GM21619 (cell line): ENCODE measurements around the gene VAMP2.
A peak's percentile ranks its signal among the peaks of the same experiment; 100 is the strongest.

Source experiments
- ATAC-seq: cut with Tn5 transposase; IDR thresholded peaks from one replicate; pipeline ENCODE4 v1.9.1; 2021; ENCODE audit not compliant: unreplicated experiment

The VAMP2 gene

DNA sequence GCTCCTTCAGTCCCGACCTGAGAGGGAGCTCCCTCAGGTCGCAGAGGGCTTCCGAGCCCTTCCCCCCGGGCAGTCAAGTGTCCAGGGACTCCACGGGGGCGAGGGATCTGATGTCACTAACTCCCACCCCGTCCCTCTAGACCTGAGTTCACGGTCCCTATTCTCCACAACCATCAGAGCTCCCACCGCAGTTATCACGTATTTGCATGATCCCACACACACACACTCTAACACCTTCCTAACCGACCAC, 6.8 kb downstream of the VAMP2 start:
- no peak for ATAC-seq

DNA sequence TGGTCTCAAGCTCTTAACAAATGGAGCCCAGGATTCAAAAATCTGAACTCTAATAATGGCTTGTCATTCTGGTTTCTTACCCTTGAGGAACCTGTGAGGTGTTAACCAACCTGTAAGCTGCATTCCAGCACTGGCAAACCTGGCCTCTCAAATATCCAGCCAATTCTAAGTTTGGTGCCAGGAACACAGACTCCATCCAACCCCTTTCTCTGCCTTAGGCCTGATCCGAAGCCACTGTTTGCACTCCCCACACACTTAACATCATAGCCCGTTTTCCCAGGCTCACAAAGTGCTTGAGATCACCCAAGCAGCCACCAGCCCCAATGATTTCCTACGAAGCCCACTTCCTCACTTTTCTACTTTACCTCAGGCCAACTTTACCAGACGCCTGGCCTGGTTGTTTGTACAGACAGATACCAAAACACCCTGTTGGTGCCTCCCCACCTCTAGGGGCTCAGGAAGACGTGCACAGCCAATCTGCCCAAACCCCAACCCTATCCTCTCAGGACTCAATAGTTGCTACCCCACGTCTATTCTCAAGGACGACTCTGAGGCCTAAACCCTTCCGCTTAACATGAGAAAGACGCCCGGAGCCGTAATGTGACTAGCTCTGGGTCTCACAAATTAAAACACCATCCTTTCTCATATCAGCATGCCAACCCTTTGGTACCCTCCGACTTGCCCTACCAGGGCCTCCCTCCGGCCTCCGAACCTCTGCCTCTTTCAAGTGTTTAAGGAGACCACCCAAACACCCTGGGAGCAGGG, 7.3 kb downstream of the VAMP2 start:
- ATAC-seq: no peak

DNA sequence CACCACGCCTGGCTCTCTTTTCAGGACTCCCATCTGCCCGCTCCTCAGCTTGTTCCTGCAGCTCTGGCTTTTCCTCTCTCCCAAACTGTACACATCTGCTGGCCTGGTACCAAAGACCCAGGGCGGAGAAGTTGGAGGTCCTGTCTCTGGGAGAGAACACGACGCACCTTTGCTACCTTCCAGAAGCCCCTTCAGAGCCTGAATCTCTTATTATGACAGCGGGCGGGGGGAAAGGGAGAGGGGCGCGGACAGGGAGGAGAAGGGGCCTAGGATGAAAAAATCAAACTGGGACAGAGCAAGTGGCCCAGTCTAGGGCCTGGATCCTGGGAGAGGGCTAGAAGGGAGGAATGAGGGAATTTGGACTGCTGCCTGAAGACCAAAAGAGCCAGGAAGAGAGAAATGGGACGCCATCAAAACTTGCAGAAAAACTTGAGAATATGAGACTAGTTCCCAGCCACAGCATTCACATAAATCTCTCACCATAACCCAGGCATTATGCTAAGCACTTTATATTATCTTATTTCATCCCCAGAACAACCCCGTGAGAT, 8.1 kb downstream of the VAMP2 start:
- no peak for ATAC-seq

DNA sequence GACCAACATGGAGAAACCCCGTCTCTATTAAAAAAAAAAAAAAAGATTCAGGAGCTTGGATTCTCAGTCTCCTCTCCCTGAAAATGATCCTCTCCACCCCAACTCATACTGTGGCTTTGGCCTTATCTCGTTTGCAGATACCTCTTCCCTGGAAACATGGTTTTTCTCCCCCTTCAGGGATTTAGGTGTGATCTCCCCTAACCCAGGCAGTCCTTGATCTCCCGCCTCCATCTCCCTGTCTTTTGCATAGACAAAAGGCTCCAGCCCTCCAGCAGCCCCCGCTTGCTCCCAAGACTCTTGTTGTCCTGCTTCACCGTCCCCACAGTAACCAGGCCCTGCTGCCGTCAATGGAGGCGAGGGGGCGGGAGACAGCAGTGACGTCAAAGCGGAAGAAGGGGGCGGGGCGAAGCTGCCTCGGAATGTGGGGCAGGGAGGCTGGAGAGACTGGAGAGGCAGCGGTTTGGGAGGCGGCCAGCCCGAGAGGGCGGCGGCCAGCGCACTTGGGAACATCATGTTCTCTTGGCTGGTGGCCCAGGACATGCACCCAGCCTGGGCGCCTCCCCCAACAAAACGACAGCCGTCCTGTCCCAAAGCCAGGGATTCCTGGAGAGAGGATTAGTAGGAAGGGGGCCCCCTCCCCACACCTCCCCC, 8.7 kb downstream of the VAMP2 start:
- ATAC-seq: no peak

DNA sequence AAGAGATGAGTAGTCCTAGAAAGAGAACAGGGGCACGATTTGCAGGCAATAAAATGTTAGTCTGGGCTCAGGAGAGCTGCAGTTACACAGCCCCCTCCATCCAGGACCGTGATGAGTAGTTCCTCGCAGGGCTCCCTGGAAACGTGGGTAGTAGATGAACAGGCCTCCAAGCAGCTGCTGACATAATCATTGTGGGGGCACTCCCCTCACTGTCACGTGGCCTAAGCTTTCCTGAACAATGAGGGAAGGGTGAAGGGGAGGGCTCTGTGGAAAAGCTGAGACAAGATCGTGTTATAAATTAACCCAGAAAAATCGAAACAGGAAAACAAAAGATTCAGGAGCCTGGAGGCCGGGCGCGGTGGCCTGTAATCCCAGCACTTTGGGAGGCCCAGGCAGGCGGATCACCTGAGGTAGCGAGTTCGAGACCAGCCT, 9.2 kb downstream of the VAMP2 start:
- no peak for ATAC-seq

DNA sequence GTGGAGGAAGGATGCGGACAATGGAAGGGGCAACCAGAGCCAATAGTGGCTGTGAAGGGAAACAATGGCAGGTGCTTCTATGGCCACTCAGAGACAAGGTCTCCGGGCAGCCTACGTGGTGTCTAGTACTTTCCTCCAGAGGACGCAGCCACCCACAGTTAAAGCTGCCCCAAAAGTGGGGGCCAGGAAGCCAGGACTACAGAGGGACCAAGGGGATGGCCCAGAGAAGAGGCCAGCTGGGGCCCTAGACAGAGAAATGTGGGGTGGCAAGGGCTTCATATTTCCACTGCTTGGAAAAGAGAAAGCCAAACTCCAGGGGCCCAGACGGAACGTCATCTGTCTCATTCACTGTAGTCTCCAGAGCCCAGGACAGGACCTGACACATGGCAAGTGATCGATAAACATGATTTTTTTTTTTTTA, 9.7 kb downstream of the VAMP2 start:
- ATAC-seq: no peak

DNA sequence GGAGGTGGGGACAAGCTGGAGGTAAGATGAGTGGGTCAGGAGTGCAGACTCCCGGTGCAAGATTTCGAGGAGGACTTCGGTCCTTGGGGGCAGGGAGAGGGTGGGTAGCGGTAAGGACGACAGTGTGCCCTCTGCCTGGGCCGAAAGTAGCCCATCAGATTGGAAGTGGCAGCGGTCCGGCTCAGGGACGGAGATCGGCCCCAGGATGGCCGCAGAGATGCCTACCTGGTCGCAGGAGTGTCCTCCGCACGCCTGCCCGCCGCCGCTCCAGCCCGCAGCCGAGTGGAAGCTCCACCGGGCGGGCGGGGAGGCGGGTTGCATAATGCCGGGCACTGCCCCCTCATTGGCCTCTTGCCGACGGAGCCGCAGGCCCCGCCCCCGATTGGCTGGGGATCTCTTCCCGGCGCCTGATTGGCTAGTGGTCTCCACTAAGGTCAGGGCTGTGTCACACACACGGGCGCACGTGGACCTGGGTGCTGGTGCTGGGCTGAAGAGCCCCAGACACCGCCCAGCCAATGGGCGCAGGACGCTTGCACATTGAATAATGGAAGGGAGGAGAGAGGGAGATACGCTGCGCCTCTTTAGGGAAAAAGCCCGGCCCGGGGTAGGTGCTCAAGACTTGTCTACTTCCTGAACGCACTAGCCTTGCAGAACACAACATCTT, 10.5 kb downstream of the VAMP2 start, which contains the start of gene PER1:
Gene PER1 (minus strand): TSS at position 293 of the 664 bp plus-strand sequence. CDS start 1,698 bp downstream, outside the sequence.
- no peak for ATAC-seq

DNA sequence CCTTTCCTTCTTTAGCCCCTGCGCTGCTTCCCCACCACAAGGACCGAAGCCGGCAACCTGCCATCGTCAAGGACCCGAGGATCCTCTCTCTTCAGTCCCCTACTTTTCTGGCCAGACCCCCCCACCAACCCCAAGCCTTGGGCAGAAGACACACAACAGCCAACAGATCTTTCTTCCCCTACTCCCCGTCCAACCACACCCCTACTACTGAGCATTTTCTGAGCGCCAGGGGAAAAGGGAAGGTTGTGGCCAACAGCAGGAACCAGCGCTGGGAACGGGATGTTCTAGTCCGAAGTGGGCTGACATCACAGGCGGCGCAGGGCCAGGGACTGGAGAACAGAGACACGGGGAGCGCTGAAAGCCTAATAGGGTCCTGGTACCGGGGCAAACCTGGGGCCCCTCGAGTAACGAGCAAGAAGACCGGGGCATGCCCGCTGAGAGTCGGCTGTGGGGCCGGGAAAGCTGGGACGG, 11.1 kb downstream of the VAMP2 start:
- ATAC-seq: no peak

DNA sequence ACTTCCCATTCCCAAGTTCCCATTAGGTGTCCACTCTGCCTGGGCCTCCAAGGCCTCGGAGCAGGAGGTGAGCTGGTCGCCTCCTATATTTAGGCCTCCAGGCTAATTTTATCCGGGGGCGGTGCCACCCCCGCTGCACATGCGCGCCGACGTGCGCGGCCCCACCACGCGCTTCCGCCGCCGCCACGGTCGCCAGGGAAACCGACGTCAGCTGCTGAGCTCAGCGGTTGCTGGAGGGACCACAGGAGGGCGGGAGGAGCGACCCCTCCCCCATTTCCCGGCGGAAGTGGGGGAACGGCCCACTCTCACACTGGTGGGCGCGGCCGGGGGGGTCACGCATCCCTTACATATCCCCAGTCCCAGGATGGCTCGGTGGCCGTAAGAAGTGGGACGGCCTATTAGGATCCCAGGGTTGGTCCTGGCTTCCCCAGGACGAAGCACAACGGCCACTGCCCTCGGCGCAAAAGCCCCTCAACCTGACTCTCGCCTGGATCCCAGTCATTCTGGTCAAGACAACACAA, 11.6 kb downstream of the VAMP2 start:
- peak; percentile 42 for ATAC-seq

DNA sequence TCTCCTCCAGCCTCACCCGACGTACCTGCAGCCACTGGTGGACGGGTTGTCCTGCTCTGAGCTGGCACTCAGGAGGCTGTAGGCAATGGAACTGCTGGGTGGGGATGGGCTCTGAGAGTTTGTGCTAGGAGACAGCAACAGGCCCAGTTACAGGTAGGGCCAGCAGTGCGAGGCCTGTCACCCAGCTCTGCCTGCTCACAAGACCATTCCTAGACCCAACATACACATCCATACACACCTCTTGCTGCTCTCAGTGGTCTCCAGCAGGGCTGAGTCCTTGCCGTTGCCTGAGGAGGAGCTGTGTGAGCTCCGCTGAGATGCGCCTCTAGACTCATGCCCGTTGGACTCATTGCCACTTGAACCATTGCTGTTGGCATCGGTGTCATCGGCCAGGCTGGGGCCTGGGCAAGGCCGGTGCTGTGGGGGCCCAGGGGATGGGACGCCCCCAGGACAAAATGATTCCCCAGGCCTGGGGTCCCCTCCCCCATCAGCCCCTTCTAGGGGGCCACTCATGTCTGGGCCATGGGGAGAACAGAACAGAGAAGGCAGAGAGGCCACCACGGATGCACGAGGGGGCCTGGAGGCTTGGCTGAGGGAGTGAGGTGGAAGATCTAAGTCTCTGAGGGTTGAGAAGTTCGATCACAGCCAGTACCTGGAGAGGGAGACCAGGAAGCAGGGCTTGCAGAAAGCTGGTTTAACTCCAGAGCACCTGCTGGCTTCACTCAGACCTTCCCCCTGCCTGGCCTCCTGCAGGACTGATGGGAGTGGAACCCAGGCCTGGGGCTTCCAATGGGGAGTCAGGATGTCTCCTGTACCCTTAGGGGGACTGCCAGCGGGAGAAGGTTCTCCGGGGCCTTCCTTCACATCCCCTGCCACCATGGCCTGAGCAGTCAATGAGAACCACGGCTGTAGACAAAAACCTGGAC, 12.3 kb downstream of the VAMP2 start:
- ATAC-seq: no peak

DNA sequence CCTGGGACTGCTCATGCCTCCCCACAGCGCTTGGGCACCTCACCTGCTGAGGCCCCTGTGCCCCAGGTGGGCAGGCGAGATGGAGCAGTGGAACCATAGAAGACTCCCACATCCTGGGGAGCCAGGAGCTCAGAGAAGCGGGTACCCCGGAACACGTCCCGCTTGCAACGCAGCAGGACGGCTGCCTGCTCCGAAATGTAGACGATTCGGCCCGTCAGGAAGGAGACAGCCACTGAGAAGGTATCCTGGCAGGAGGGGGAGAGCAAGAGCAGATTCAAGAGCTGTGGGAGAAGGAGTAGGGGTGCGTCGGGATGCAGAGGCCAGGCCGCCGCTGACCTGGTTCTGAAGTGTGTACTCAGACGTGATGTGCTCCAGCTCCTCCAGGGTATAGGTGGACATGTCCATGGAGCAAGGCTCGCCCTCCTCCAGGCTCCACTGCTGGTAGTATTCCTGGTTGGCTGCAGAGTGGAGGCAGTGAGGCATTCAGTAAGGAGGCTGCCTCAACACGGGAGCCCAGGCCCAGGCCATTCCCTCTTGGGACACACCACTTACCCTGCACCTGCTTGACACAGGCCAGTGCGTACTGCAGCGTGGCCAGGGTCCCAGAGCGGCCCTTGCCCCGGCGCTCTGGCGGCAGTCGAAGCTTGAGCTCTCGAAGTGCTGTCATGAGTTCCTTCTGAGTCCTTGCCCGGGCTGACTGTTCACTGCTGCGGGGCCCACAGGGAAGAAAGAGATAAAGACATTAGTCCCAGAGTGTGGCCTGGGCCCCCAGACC, 13.1 kb downstream of the VAMP2 start:
- no peak for ATAC-seq

DNA sequence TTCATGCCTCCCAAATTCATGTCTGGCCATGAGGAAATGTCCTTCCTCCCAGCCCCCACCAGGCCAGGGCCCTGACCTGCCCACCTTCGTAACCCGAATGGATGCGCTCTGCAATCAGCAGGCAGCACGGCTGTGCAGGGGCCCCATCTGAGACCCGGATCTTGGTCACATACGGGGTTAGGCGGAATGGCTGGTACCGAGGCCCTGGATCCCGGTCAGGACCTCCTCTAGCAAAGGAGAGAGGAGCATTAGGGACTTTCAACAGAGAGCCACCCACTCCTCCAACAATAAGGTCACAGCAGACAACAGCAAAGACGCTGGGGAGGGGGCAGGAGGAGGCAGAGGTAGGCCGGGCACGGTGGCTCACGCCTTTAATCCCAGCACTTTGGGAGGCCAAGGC, 14.2 kb downstream of the VAMP2 start:
- no peak for ATAC-seq

DNA sequence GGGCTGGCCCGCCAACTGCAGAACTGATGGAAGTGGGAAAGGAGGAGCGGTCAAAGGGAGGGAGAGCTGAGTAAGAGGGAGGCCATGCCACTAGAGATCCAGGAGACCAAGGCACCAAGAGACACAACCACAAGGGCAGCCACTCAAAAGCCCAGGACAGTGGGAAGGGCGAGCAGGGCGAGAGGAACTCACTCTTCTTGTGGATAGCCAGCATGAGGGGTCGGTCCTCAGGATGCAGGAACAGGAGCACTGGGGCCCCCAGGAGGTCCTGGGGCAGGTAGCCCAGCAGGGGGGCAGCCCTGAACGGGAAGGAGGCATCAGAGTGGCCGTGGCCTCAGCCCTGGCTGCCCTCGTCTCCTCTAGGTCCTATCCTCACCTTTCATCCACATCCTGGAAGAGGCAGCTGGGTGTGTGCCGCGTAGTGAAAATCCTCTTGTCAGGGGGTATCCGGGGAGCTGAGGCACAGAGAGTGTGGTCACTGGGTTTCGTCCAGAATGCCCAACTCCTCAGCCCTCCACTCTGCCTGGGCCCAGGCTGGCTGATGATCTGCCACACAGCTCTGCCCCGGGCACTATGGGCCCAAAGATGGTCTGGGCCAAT, 14.8 kb downstream of the VAMP2 start:
- no peak for ATAC-seq

DNA sequence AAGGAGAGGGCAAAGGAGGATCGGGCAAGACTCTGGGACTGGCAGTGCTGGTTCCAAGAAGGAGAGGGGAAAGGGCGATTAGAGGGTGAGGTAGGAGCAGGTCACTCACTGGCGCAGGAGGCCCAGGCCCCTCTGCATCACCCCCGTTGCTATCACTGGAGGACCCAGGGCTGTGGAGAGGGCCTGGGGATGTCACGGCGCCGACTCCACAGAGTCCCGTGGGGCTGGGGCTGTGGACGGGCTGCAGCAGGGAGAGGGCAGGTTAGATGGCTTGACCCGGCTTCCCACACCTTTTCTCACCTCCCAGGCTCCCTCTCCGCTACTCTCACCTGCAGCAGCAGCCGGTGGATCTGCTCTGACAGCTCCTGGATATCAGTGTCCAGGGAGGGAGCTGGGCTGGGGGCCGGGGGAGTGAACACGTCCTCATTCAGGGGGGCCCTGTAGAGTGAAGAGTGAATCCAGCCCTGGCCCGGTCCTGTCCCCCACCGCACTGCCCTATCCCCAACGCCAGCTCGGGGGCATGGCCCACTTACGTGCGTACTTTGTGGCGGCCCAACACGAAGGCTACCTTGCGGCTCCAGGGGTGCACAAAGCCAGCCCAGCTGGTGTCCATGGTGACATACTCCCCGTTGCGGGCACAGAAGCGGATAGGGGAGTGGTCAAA, 15.5 kb downstream of the VAMP2 start:
- no peak for ATAC-seq

DNA sequence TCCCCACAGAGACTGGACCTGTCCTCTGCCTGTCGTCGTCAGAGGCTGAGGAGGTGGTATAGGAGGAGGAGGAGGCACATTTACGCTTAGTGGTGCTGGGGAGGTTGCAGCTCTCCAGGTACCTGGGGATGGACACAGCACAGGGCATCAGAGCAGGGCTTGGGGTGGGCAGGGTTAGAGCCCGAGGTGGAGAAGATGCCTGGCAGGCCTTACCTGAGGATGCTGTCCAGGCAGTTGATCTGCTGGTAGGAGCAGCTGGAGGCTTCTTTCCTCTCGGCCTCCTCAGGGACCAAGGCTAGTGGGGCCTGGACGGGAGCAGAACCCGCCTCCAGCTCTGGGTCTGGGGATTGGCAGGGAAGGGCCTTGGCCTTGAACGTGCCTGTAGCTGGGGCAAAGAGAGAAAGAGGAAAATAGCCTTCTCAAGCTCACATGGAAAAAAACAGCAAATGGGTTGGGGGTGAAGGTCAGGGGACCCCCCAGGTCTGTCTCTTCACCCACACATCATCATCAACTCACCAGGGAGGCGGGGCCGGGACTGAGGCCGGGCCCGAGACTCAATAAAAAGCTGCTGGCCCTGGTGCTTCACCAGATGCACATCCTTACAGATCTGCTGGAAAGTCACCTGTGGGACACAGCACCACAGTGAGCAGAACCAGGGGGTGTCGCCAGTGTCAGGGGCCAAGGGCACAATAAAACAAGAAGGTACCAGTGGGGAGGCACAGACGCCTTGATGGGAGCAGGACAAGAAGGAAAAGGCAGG, 16.2 kb downstream of the VAMP2 start:
- ATAC-seq: no peak

DNA sequence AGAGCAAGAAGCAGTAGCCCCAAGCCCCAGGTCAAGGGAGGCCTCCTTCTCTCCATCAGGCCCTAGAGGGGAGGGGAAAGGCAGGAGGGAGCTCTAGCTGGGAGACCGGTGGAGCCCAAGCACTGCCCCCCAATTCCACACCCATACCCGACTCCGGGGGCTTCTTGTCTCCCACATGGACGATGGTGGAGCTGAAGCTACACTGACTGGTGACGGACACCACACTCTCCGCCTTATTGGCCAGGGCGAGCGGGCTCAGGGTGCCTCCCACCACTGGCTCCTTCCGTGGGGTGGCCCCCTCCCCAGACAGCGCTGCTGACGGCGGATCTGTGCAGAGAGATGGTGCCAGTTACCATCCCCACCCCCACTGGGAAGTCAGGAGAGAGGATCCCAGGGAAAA, 16.9 kb downstream of the VAMP2 start:
- no peak for ATAC-seq

DNA sequence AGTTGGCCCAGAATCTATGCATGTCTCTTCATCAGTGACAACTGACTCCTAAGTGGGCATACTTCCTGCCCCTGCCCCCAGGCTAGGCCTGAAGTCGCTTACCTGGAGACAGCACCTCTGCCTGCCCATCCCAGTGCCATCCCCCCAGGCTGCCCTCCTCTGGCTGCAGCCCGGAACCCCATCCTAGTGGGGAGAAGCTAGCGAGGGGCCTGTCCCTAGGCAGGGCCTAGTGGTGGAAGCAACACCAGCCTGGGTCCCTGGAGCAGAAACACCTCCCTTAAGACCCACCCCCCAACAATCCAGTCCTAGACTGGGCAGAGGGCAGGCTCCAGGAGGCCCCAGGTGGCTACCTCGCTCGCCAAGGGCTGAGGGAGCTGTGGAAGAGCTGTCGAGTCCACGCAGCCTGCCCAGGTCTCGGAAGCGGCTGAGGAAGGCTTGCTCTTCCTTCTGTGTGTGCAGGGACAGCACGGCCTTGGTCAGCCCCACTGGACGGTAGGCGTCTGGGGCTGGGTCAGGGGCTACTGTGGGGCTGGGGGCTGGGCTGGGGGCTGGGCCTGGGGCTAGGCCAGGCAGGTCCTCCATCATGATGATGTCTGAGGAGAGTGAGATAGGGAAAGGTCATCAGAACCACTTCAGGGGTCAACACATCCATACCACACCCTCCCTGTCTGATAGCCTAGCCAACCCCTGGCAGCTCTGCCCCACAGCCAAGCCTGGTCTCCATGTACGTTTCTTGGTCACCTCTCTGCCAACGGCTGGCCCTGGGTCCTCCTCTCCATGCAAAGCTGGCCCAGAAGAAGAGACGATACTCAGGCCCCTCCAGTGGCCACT, 18.1 kb downstream of the VAMP2 start:
- ATAC-seq: no peak
